Measurements from ENCODE around the gene NXN. TPM values are rescaled to one million over a fixed set of nuclear protein-coding genes. Genes with fewer than 3 reads are reported as not detected.

NXN gene
- total RNA-seq, 2 donors from 2014 or later = 124 to 201 TPM

DNA sequence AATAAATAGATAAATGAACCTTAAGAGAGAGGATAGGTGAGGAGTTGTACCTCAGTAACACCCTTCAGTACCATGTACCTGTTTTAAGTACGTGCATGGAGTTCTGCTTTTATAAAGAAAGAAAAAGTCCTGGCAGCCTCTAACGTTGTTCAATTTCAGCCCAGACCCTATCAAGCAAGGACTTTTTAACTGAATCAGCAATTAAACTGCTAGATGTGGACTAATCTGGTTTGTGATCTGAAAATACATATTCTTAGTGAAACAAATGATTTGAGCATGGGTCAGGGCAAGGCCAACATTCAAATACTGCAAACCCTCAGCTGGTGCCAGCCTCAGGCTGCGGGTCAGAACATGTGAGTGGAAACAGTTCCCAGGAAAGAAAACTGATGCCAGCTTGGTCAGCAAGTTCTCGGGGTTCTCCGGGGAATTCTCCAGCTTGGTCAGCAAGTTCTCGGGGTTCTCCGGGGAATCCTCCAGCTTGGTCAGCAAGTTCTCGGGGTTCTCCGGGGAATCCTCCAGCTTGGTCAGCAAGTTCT lies 112.9 kb downstream of the NXN start:
- Histone ChIP-seq H3K4me3 (ENCODE audit: low read length) (no peak overlapping the region), H3K9me3 (ENCODE audit: control insufficient read depth, low read length) (no peaks in the 10 kb centered on the region), H3K27ac (ENCODE audit: low read depth, low read length) (no peak overlapping the region), H3K9ac (ENCODE audit: extremely low read depth, low read length, poor library complexity, severe bottlenecking) (no peak overlapping the region), H3K27me3 (ENCODE audit: control insufficient read depth, insufficient read depth, low read length, poor library complexity, severe bottlenecking) (no peaks in the 10 kb centered on the region), H3K36me3 (ENCODE audit: control insufficient read depth, insufficient read depth, low read length) (peaks cover 71% of the 10 kb centered on the region), H3K4me1 (ENCODE audit: control insufficient read depth, insufficient read depth, low read length) (peaks cover 2% of the 10 kb centered on the region)
- no peak overlapping the region for H3K4me3 Mint-ChIP-seq
- TF ChIP-seq, protein P1, sequence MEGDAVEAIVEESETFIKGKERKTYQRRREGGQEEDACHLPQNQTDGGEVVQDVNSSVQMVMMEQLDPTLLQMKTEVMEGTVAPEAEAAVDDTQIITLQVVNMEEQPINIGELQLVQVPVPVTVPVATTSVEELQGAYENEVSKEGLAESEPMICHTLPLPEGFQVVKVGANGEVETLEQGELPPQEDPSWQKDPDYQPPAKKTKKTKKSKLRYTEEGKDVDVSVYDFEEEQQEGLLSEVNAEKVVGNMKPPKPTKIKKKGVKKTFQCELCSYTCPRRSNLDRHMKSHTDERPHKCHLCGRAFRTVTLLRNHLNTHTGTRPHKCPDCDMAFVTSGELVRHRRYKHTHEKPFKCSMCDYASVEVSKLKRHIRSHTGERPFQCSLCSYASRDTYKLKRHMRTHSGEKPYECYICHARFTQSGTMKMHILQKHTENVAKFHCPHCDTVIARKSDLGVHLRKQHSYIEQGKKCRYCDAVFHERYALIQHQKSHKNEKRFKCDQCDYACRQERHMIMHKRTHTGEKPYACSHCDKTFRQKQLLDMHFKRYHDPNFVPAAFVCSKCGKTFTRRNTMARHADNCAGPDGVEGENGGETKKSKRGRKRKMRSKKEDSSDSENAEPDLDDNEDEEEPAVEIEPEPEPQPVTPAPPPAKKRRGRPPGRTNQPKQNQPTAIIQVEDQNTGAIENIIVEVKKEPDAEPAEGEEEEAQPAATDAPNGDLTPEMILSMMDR (conservative IDR thresholded peaks at IDR 0.05) = no peak
- WGBS, 2 experiments (ENCODE audit: insufficient coverage in 1 of 2, insufficient read length in 1 of 2) = 94 to 95% methylated on average over 2 to 5 of the region's 9 CpGs
- H3K36me3 Mint-ChIP-seq (ENCODE audit: low read depth) = peaks cover 55% of the 10 kb centered on the region
- no peaks in the 10 kb centered on the region for H3K9me3 Mint-ChIP-seq
- no peak overlapping the region for H3K27ac Mint-ChIP-seq
- no peaks in the 10 kb centered on the region for H3K27me3 Mint-ChIP-seq (ENCODE audit: insufficient read depth)
- H3K4me1 Mint-ChIP-seq = peaks cover 14% of the 10 kb centered on the region
- DNase-seq = no peak

DNA sequence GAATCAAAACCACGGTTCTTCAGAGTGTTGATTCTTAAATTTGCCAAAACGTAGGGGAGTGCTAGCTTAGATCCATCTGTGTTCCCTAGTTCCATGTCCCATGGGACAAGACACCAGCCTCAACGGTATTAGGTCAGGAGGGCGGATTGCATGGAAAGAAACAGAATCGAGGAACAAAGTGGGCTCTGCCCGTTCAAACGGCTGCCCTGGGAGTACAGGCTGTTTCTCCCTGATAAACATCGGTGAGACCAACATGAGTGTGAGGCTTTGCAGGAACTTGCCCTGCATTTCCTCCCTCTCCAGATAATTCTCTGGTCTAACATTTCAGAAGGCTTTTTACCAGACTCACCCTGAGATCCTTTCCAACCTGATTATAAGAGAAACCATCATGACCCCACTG lies 115.3 kb downstream of the NXN start:
- WGBS, 2 experiments (ENCODE audit: insufficient coverage in 1 of 2, insufficient read length in 1 of 2) = 91 to 96% methylated on average over 8 of the region's 8 CpGs
- H3K4me3 Mint-ChIP-seq = no peak overlapping the region
- no peaks in the 10 kb centered on the region for H3K27me3 Mint-ChIP-seq (ENCODE audit: insufficient read depth)
- no peak for DNase-seq
- TF ChIP-seq, protein P1 (conservative IDR thresholded peaks at IDR 0.05) = no peak
- Histone ChIP-seq H3K27me3 (ENCODE audit: control insufficient read depth, insufficient read depth, low read length, poor library complexity, severe bottlenecking) (no peaks in the 10 kb centered on the region), H3K9ac (ENCODE audit: extremely low read depth, low read length, poor library complexity, severe bottlenecking) (no peak overlapping the region), H3K9me3 (ENCODE audit: control insufficient read depth, low read length) (no peaks in the 10 kb centered on the region), H3K4me3 (ENCODE audit: low read length) (no peak overlapping the region), H3K4me1 (ENCODE audit: control insufficient read depth, insufficient read depth, low read length) (peaks cover 6% of the 10 kb centered on the region), H3K36me3 (ENCODE audit: control insufficient read depth, insufficient read depth, low read length) (peaks cover 64% of the 10 kb centered on the region), H3K27ac (ENCODE audit: low read depth, low read length) (no peak overlapping the region)
- H3K4me1 Mint-ChIP-seq = peaks cover 22% of the 10 kb centered on the region
- no peaks in the 10 kb centered on the region for H3K9me3 Mint-ChIP-seq
- H3K27ac Mint-ChIP-seq = peak overlapping the region; percentile 22
- peaks cover 67% of the 10 kb centered on the region for H3K36me3 Mint-ChIP-seq (ENCODE audit: low read depth)

DNA sequence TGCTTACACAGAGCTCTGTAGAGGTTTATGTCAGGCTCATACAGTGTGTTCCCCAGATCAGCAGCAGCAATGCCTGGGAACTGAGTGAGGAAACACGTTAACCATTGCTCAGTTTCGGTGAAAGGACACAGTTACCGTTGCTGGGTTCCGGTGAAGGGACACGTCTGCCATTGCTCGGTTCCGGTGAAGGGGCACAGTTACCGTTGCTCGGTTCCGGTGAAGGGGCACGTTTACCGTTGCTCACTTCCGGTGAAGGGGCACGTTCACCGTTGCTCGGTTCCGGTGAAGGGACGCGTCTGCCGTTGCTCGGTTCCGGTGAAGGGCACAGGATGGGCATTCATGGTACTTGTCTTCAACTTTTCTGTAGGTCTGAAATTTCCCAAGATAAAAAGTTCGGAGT lies 115.7 kb downstream of the NXN start:
- 89 to 91% methylated on average over 23 of the region's 23 CpGs for WGBS, 2 experiments (ENCODE audit: insufficient coverage in 1 of 2, insufficient read length in 1 of 2)
- H3K9ac ChIP-seq (ENCODE audit: extremely low read depth, low read length, poor library complexity, severe bottlenecking) = no peak overlapping the region
- no peaks in the 10 kb centered on the region for H3K27me3 Mint-ChIP-seq (ENCODE audit: insufficient read depth)
- no peaks in the 10 kb centered on the region for H3K27me3 ChIP-seq (ENCODE audit: control insufficient read depth, insufficient read depth, low read length, poor library complexity, severe bottlenecking)
- no peak overlapping the region for H3K27ac ChIP-seq (ENCODE audit: low read depth, low read length)
- peak overlapping the region; percentile 22 for H3K27ac Mint-ChIP-seq
- no peaks in the 10 kb centered on the region for H3K9me3 Mint-ChIP-seq
- H3K4me1 ChIP-seq (ENCODE audit: control insufficient read depth, insufficient read depth, low read length) = peaks cover 9% of the 10 kb centered on the region
- peaks cover 63% of the 10 kb centered on the region for H3K36me3 ChIP-seq (ENCODE audit: control insufficient read depth, insufficient read depth, low read length)
- TF ChIP-seq, protein P1 (conservative IDR thresholded peaks at IDR 0.05) = no peak
- H3K36me3 Mint-ChIP-seq (ENCODE audit: low read depth) = peaks cover 67% of the 10 kb centered on the region
- no peak for DNase-seq
- peaks cover 25% of the 10 kb centered on the region for H3K4me1 Mint-ChIP-seq
- no peak overlapping the region for H3K4me3 Mint-ChIP-seq
- no peaks in the 10 kb centered on the region for H3K9me3 ChIP-seq (ENCODE audit: control insufficient read depth, low read length)
- H3K4me3 ChIP-seq (ENCODE audit: low read length) = no peak overlapping the region
